ENCODE measurements around the gene PPP4R3B. TPM values are rescaled to one million over a fixed set of nuclear protein-coding genes. Genes with fewer than 3 reads are reported as not detected.

Gene PPP4R3B
- total and polyA plus RNA-seq, 3 experiments from 2014 or later: 83.0 to 94.0 (median 87.4) TPM

GRCh38 chr2:55498582-55498981 lies 118.8 kb downstream of the PPP4R3B start:
- no peaks in the 10 kb centered on the region for H3K27me3 ChIP-seq (ENCODE audit: insufficient read depth, low read length, poor library complexity, severe bottlenecking)
- no peaks in the 10 kb centered on the region for H3K36me3 ChIP-seq (ENCODE audit: insufficient read depth, low read length)
- Mint-ChIP-seq H3K4me3 (no peak overlapping the region), H3K36me3 (peaks cover 0 to 4% (median 0%) of the 10 kb centered on the region in 3 donors), H3K27me3 (peaks cover 0 to 5% of the 10 kb centered on the region in 2 donors), H3K9me3 (no peaks in the 10 kb centered on the region), H3K4me1 (no peaks in the 10 kb centered on the region), H3K27ac (no peak overlapping the region)
- H3K9me3 ChIP-seq (ENCODE audit: low read length): no peaks in the 10 kb centered on the region
- H3K4me3 ChIP-seq (ENCODE audit: low read length): no peak overlapping the region
- DNase-seq: no peak
- POLR2A ChIA-PET: no interaction called here
- H3K4me1 ChIP-seq (ENCODE audit: insufficient read depth, low read length): no peaks in the 10 kb centered on the region
- H3K27ac ChIP-seq (ENCODE audit: low read depth, low read length): no peak overlapping the region
- CTCF ChIA-PET: no interaction called here

Other genes starting within 250 kb of the PPP4R3B start
- gene CCDC88A, start 197.8 kb downstream of the PPP4R3B start, total RNA-seq: 10 to 100 TPM in 1 of 2 experiments, 1 to 10 TPM in 1; 9.5 to 10.7 TPM
- gene CCDC88A, start 197.8 kb downstream of the PPP4R3B start, polyA plus RNA-seq: 9.5 TPM
- 10 to 100 TPM; 27.6 TPM for gene CFAP36, start 97.9 kb downstream of the PPP4R3B start, total RNA-seq
- 30.9 TPM for gene CFAP36, start 97.9 kb downstream of the PPP4R3B start, polyA plus RNA-seq
- 10 to 100 TPM; 60.2 to 74.9 TPM for gene PNPT1, start 76.2 kb upstream of the PPP4R3B start, total RNA-seq
- gene PNPT1, start 76.2 kb upstream of the PPP4R3B start, polyA plus RNA-seq: 24.3 TPM